PC-9 (cell line): ENCODE results near the gene ARF3. TPM values are rescaled to one million over a fixed set of nuclear protein-coding genes. Genes with fewer than 3 reads are reported as not detected.
A peak's percentile ranks its signal among the peaks of the same experiment; 100 is the strongest.

Experiments used
- Bru-seq: library from RNA; stranded (reverse); fragments of 400-500 nt; gene quantifications from one replicate; lab custom pipeline; 2021; lab: Mats Ljungman, UMichigan
- BruChase-seq, 2 experiments: library from RNA; stranded (reverse); fragments of 400-500 nt; gene quantifications; one replicate each; lab custom pipeline; 2021; lab: Mats Ljungman, UMichigan
- BruUV-seq: library from RNA; stranded (reverse); fragments of 400-500 nt; replicated peaks from 2 replicates; lab custom pipeline; 2021; lab: Mats Ljungman, UMichigan
- CTCF ChIA-PET: fragments of 300-600 bp; sonication (Branson Sonifier 250); formaldehyde crosslinking; loops from one replicate; lab custom pipeline; 2022; ENCODE audit warnings: antibody characterized with exemption; lab: Charles Lee
- POLR2A ChIA-PET: fragments of 300-600 bp; sonication (Branson Sonifier 250); formaldehyde crosslinking; loops from one replicate; lab custom pipeline; 2022; ENCODE audit warnings: antibody characterized with exemption; ENCODE audit not compliant: unreplicated experiment; lab: Charles Lee
- DNase-seq, 2 experiments: peaks; one replicate each; pipeline versions ENCODE4 v3.0.0 to v3.0.0-alpha.2; 2015 to 2022; ENCODE audit warnings: mixed read lengths in 1 of 2
- H2AFZ ChIP-seq: fragments of 200-600 bp; sonication (generic); 2 replicates; pipeline ENCODE4 v1.8.1; 2017; ENCODE audit warnings: antibody characterized with exemption
- H3F3A ChIP-seq: fragments of 200-600 bp; sonication (generic); 2 replicates; pipeline ENCODE4 v1.8.1; 2017; ENCODE audit warnings: antibody characterized with exemption, mild to moderate bottlenecking, low read depth; ENCODE audit not compliant: insufficient read depth
- H3K27ac ChIP-seq: fragments of 200-600 bp; sonication (generic); 2 replicates; pipeline ENCODE4 v1.6.1; 2016; ENCODE audit warnings: mixed run types
- H3K27me3 ChIP-seq: fragments of 200-600 bp; sonication (generic); 2 replicates; pipeline ENCODE4 v1.6.1; 2016; ENCODE audit warnings: low read depth, mixed run types; ENCODE audit not compliant: insufficient read depth
- H3K36me3 ChIP-seq: fragments of 200-600 bp; sonication (generic); 2 replicates; pipeline ENCODE4 v1.6.1; 2016; ENCODE audit warnings: low read depth, mixed run types
- H3K4me1 ChIP-seq: fragments of 200-600 bp; sonication (generic); replicated peaks from 2 replicates; pipeline ENCODE4 v1.6.1; 2016; ENCODE audit warnings: mixed run types; ENCODE audit not compliant: insufficient read depth
- H3K4me2 ChIP-seq: fragments of 200-600 bp; sonication (generic); 2 replicates; pipeline ENCODE4 v1.6.1; 2017; ENCODE audit warnings: mixed run types
- H3K4me3 ChIP-seq: fragments of 200-600 bp; sonication (generic); 2 replicates; pipeline ENCODE4 v1.6.1; 2016; ENCODE audit warnings: mixed run types
- H3K79me2 ChIP-seq: fragments of 200-600 bp; sonication (generic); 2 replicates; pipeline ENCODE4 v1.6.1; 2017; ENCODE audit warnings: low read depth, mixed run types
- H3K9me2 ChIP-seq: fragments of 200-600 bp; sonication (generic); 2 replicates; pipeline ENCODE4 v1.8.1; 2017; ENCODE audit warnings: mild to moderate bottlenecking; ENCODE audit not compliant: insufficient read depth
- H3K9me3 ChIP-seq: fragments of 200-600 bp; sonication (generic); 2 replicates; pipeline ENCODE4 v1.8.1; 2016; ENCODE audit warnings: low read depth; ENCODE audit not compliant: insufficient read depth
- H4K20me1 ChIP-seq: fragments of 200-600 bp; sonication (generic); 2 replicates; pipeline ENCODE4 v1.8.1; 2017; ENCODE audit not compliant: insufficient read depth
- EZH2 ChIP-seq: fragments of 200-600 bp; sonication (generic); IDR thresholded peaks from 2 replicates; pipeline ENCODE4 v1.8.0; 2017; ENCODE audit warnings: antibody characterized with exemption, low read depth
- intact Hi-C: fragments of 100-400 bp; cut with micrococcal nuclease; formaldehyde crosslinking; loops from one replicate; pipeline ENCODE4 v1.10.0; 2022; ENCODE audit not compliant: unreplicated experiment
- long read RNA-seq: library from polyadenylated mRNA; stranded (forward); transcript quantifications from one replicate; pipeline ENCODE4 v2.0.0, GENCODE V29; 2022
- total RNA-seq: library from RNA; stranded (reverse); gene quantifications from 2 replicates; pipeline ENCODE4 v1.2.3, GENCODE V29; 2021
- TF ChIP-seq, protein P1 (sequence below): fragments of 200-600 bp; sonication (generic); conservative IDR thresholded peaks from 2 replicates; pipeline ENCODE4 v1.6.1; 2017; ENCODE audit warnings: mixed run types, antibody characterized with exemption, mild to moderate bottlenecking, moderate library complexity

Gene ARF3
- 200 and 205 TPM in 2 replicates for total RNA-seq
- Bru-seq, nascent RNA = percentile 95 among the genes with signal in this experiment
- percentile 99 among the genes with signal in this experiment for BruChase-seq, experiment 1, labeled RNA remaining after a 2-hour chase
- BruChase-seq, experiment 2, labeled RNA remaining after a 6-hour chase = percentile 100 among the genes with signal in this experiment
- long read RNA-seq, full-length matches to known transcripts = 56 of 121 reads
- long read RNA-seq, partial matches to known transcripts = 2 of 121 reads
- long read RNA-seq, other reads (novel, unspliced or antisense) = 63 of 121 reads

DNA sequence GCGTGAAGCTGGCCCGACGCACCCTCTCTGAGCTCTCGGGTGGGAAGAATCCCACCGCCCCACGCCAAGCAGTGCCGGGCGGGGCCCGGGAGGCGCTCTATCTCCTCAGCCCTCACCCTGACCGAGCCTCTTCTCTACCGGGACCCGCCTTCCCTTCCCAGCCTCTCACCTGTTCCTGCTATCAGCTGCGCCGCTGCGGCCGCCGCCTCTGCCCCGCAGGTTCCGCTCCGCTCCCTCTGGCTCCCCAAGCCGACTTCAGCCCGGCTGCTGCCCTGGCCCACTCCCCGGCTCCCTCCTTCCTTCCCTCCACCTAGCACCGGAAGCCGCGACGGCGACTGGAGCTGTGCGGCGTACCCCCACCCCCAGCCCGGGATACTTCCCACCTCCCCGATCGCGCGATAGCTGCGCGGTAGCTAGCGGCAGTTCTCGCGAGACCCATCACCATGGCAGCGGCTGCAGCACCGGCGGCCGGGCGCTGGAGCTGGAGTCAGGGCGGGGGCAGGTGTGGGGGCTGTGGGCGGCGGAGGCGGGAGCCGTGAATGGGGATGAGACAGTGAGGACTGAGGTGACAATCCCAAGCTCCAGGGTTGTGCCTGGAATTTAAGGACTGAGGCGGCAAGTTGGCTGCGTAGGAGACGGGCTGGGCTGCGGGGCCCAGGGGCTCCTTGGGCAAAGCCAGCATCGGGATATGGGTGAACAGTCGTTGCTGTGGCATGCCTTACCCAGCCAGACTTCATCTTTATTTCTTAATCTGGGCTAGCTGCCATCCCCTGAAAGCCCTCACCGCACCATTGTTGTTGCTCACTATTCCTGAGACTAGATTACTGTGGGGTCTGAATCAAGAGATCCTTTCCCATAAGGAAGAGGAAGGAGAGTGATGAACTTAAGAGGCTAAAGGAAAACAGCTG is at the start of gene ARF3:
TSS of gene ARF3 (minus strand) at position 347 of the 908 bp plus-strand sequence. CDS start 16,392 bp downstream, outside the sequence.
- Histone ChIP-seq H3K36me3 (peaks cover 26% of the 10 kb centered on the region), H3K4me2 (peak within 1 kb of the TSS; percentile 92), H3K9me3 (no peaks in the 10 kb centered on the region), H4K20me1 (peaks cover 39% of the 10 kb centered on the region), H3F3A (peaks cover 25% of the 10 kb centered on the region; the same call in 1 of the 2 replicates), H3K4me1 (peaks cover 24% of the 10 kb centered on the region), H3K27ac (peak within 1 kb of the TSS; percentile 33), H3K4me3 (peak within 1 kb of the TSS; percentile 69), H3K79me2 (peaks cover 47% of the 10 kb centered on the region), H2AFZ (peak within 1 kb of the TSS; percentile 92), H3K9me2 (no peaks in the 10 kb centered on the region), H3K27me3 (no peaks in the 10 kb centered on the region)
- intact Hi-C loops = no loop called here
- TF ChIP-seq, protein P1, sequence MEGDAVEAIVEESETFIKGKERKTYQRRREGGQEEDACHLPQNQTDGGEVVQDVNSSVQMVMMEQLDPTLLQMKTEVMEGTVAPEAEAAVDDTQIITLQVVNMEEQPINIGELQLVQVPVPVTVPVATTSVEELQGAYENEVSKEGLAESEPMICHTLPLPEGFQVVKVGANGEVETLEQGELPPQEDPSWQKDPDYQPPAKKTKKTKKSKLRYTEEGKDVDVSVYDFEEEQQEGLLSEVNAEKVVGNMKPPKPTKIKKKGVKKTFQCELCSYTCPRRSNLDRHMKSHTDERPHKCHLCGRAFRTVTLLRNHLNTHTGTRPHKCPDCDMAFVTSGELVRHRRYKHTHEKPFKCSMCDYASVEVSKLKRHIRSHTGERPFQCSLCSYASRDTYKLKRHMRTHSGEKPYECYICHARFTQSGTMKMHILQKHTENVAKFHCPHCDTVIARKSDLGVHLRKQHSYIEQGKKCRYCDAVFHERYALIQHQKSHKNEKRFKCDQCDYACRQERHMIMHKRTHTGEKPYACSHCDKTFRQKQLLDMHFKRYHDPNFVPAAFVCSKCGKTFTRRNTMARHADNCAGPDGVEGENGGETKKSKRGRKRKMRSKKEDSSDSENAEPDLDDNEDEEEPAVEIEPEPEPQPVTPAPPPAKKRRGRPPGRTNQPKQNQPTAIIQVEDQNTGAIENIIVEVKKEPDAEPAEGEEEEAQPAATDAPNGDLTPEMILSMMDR = no peak
- no peak for TF ChIP-seq EZH2
- ChIA-PET POLR2A (interaction anchor here (0.6 to 1.0 kb wide), 4 partner anchors 14 to 1179 kb away, joined by 4 to 21 read pairs (median 7); partner anchors contain the start of gene WNT10B), CTCF (interaction anchor here (0.6 to 1.4 kb wide), 6 partner anchors 9 to 935 kb away, joined by 3 to 11 read pairs (median 4); no protein-coding TSS in a partner anchor)
- no TSS peak for BruUV-seq
- peak; percentile 82 to 95 for DNase-seq

- CTCF ChIA-PET = interaction anchor here (1.1 kb wide), 1 partner anchor 147 kb away, joined by 5 read pairs; no protein-coding TSS in a partner anchor
- Histone ChIP-seq H4K20me1 (no peaks in the 10 kb centered on the region), H3K4me1 (peaks cover 14% of the 10 kb centered on the region), H3K9me2 (no peaks in the 10 kb centered on the region), H3K27ac (no peak overlapping the region), H3F3A (peaks cover 25% of the 10 kb centered on the region; the same call in 1 of the 2 replicates), H3K36me3 (no peaks in the 10 kb centered on the region), H3K27me3 (no peaks in the 10 kb centered on the region), H3K4me2 (peak overlapping the region; percentile 91), H3K4me3 (peak overlapping the region; percentile 61; the same call in 1 of the 2 replicates), H2AFZ (no peak overlapping the region), H3K79me2 (no peaks in the 10 kb centered on the region), H3K9me3 (no peaks in the 10 kb centered on the region)
- no TSS peak for BruUV-seq
- intact Hi-C loops = loop anchor here (2.0 kb wide), 1 partner anchor 18 kb away; the partner anchor contains the start of gene PRKAG1
- POLR2A ChIA-PET = no interaction called here
- no peak for DNase-seq
- no peak for TF ChIP-seq EZH2
- TF ChIP-seq, protein P1 = no peak
These were observed 43.1 kb upstream of the ARF3 start for GRCh38 chr12:49000346-49000745.
